OCI-LY7 (cell line): Measurements from ENCODE around the gene LGALS16.

ENCODE experiments used
- EZH2phosphoT487 ChIP-seq: fragments of 200-600 bp; sonication (generic); IDR thresholded peaks from 2 replicates; pipeline ENCODE4 v1.6.1; 2018; ENCODE audit warnings: low read depth, borderline replicate concordance, mild to moderate bottlenecking, mixed run types, antibody characterized with exemption, low read length, moderate library complexity, mixed read lengths
- TF ChIP-seq, protein P1 (sequence below): fragments of 200-600 bp; sonication (generic); conservative IDR thresholded peaks from 2 replicates; pipeline ENCODE4 v1.5.1; 2014; ENCODE audit warnings: mild to moderate bottlenecking, antibody characterized with exemption, low read length, moderate library complexity, mixed read lengths

DNA sequence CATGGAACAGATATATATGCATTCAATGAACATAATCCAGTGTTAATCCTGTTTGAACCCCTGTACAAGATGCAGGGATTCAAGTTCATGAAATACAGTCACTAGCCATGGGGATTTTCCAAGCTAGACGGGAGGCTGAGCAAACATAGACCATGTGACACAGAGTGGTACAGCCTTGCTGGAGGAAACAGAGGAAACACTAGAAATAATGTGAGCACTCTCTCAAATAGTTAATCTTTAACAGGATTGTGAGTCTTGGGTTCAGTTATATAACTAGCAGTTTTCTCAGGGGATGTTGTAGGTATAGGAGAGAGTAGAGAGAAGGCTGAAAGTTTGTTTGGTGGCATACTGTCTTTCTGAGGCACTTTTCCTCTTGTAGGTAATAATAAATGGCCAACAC, 13.9 kb upstream of the LGALS16 start:
- TF ChIP-seq, protein P1, sequence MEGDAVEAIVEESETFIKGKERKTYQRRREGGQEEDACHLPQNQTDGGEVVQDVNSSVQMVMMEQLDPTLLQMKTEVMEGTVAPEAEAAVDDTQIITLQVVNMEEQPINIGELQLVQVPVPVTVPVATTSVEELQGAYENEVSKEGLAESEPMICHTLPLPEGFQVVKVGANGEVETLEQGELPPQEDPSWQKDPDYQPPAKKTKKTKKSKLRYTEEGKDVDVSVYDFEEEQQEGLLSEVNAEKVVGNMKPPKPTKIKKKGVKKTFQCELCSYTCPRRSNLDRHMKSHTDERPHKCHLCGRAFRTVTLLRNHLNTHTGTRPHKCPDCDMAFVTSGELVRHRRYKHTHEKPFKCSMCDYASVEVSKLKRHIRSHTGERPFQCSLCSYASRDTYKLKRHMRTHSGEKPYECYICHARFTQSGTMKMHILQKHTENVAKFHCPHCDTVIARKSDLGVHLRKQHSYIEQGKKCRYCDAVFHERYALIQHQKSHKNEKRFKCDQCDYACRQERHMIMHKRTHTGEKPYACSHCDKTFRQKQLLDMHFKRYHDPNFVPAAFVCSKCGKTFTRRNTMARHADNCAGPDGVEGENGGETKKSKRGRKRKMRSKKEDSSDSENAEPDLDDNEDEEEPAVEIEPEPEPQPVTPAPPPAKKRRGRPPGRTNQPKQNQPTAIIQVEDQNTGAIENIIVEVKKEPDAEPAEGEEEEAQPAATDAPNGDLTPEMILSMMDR = no peak
- no peak for TF ChIP-seq EZH2phosphoT487
